Measurements from ENCODE around the gene MYH16. TPM values are rescaled to one million over a fixed set of nuclear protein-coding genes. Genes with fewer than 3 reads are reported as not detected.
"Not testable (repeated sequence)": the region's sequence is repeated elsewhere in the genome, so short reads cannot be mapped to it uniquely, and the experiment has no call there.

Gene MYH16
- total RNA-seq, 2 experiments from 2014 or later, result not detected

DNA sequence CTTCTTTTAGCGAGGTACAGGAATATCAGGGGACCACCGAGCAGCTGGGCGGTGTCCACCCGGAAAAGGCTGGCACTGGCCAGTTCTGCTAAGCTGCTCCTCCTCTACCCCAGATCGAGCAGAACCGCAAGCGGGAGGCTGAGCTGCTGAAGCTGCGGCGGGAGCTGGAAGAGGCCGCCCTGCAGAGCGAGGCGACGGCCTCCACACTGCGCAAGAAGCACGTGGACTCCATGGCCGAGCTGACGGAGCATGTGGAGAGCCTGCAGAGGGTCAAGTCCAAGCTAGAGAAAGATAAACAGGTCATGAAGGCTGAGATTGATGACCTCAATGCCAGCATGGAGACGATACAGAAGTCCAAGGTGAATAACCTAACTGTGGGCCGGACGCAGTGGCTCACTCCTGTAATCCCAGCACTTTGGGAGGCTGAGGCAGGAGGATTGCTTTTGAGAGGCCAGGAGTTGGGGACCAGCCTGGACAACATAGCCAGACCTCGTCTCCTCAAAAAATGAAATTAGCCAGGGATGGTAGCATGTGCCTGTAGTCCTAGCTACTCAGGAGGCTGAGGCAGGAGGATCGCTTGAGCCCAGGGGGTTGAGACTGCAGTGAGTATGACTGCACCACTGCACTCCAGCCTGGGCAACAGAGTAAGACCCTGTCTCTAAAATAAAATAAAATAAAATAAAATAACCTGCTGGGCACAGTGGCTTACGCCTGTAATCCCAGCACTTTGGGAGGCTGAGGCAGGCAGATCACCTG, 15.3 kb downstream of the MYH16 start:
- no peaks in the 10 kb centered on the region for H4K20me1 ChIP-seq (ENCODE audit: insufficient read depth, low read length)
- no peak for TF ChIP-seq EZH2phosphoT487 (IDR thresholded peaks at IDR 0.05; ENCODE audit: borderline replicate concordance, low read depth, low read length)
- TF ChIP-seq, protein P1, sequence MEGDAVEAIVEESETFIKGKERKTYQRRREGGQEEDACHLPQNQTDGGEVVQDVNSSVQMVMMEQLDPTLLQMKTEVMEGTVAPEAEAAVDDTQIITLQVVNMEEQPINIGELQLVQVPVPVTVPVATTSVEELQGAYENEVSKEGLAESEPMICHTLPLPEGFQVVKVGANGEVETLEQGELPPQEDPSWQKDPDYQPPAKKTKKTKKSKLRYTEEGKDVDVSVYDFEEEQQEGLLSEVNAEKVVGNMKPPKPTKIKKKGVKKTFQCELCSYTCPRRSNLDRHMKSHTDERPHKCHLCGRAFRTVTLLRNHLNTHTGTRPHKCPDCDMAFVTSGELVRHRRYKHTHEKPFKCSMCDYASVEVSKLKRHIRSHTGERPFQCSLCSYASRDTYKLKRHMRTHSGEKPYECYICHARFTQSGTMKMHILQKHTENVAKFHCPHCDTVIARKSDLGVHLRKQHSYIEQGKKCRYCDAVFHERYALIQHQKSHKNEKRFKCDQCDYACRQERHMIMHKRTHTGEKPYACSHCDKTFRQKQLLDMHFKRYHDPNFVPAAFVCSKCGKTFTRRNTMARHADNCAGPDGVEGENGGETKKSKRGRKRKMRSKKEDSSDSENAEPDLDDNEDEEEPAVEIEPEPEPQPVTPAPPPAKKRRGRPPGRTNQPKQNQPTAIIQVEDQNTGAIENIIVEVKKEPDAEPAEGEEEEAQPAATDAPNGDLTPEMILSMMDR (conservative IDR thresholded peaks at IDR 0.05; ENCODE audit: low read length), result no peak
- intact Hi-C loops (cut with micrococcal nuclease; ENCODE audit: unreplicated experiment), result no loop called here
- no peak overlapping the region for H3K27ac ChIP-seq (ENCODE audit: low read depth, low read length, poor library complexity, severe bottlenecking)
- ChIA-PET POLR2A (interaction anchor here (0.6 to 0.7 kb wide), 5 partner anchors 25 to 850 kb away, joined by 3 to 6 read pairs (median 4); no protein-coding TSS in a partner anchor), CTCF (ENCODE audit: unreplicated experiment) (no interaction called here)
- no TSS peak for BruUV-seq (replicated peaks)
- H3K4me3 ChIP-seq (ENCODE audit: low read depth, low read length, poor library complexity, severe bottlenecking), result no peak overlapping the region
- no peaks in the 10 kb centered on the region for H3K9me3 ChIP-seq (ENCODE audit: low read length)
- no peaks in the 10 kb centered on the region for H3K79me2 ChIP-seq (ENCODE audit: insufficient read depth, low read depth, low read length)
- no peaks in the 10 kb centered on the region for H3K4me1 ChIP-seq (ENCODE audit: insufficient read depth, low read length, poor library complexity, severe bottlenecking)
- no peak overlapping the region for H2AFZ ChIP-seq (ENCODE audit: low read length)
- DNase-seq (ENCODE audit: low spot score), result no peak
- H3K9me2 ChIP-seq (ENCODE audit: insufficient read depth, low read length), result no peaks in the 10 kb centered on the region
- no peaks in the 10 kb centered on the region for H3K36me3 ChIP-seq (ENCODE audit: insufficient read depth, low read length)
- no peak overlapping the region for H3K4me2 ChIP-seq (ENCODE audit: low read length)

DNA sequence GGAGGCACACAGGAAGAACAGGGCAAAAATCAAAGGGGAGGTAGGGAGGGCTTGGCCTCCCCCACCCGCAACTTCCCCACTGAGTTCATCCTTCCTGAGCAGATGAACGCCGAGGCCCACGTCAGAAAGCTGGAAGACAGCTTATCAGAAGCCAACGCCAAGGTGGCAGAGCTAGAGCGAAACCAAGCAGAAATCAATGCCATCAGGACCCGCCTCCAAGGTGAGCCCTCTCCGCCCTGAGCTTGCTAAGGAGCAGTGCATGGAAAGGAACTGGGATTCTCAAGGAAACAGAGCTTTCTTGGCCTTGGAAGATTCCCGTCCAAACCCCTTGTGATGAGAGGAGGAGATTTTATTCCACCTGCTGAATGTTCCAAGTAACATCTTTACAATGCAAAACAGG, 16.5 kb downstream of the MYH16 start:
- no peak for TF ChIP-seq EZH2phosphoT487 (IDR thresholded peaks at IDR 0.05; ENCODE audit: borderline replicate concordance, low read depth, low read length)
- TF ChIP-seq, protein P1 (conservative IDR thresholded peaks at IDR 0.05; ENCODE audit: low read length), result no peak
- POLR2A ChIA-PET, result no interaction called here
- intact Hi-C loops (cut with micrococcal nuclease; ENCODE audit: unreplicated experiment), result no loop called here
- Histone ChIP-seq H3K4me2 (ENCODE audit: low read length) (no peak overlapping the region), H3K9me3 (ENCODE audit: low read length) (no peaks in the 10 kb centered on the region), H4K20me1 (ENCODE audit: insufficient read depth, low read length) (no peaks in the 10 kb centered on the region), H3K4me1 (ENCODE audit: insufficient read depth, low read length, poor library complexity, severe bottlenecking) (no peaks in the 10 kb centered on the region), H3K36me3 (ENCODE audit: insufficient read depth, low read length) (no peaks in the 10 kb centered on the region), H3K27ac (ENCODE audit: low read depth, low read length, poor library complexity, severe bottlenecking) (no peak overlapping the region), H2AFZ (ENCODE audit: low read length) (no peak overlapping the region), H3K79me2 (ENCODE audit: insufficient read depth, low read depth, low read length) (no peaks in the 10 kb centered on the region), H3K9me2 (ENCODE audit: insufficient read depth, low read length) (no peaks in the 10 kb centered on the region), H3K4me3 (ENCODE audit: low read depth, low read length, poor library complexity, severe bottlenecking) (no peak overlapping the region)
- CTCF ChIA-PET (ENCODE audit: unreplicated experiment), result no interaction called here
- no peak for DNase-seq (ENCODE audit: low spot score)
- no TSS peak for BruUV-seq (replicated peaks)

DNA sequence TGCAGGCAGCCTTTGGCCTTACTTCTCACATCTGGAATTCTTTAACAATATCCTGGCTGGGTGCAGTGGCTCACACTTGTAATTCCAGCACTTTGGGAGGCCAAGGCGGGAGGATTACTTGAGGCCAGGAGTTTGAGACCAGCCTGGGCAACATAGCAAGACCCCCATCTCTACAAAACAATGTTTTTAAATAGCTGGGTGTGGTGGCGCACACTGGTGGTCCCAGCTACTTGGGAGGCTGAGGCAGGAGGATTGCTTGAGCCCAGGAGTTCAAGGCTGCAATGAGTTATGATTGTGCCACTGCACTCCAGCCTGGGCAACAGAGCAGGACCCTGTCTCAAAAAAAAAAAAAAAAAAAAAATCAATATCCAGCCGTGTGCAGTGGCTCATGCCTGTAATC, 17.5 kb downstream of the MYH16 start:
- H3K4me1 ChIP-seq (ENCODE audit: insufficient read depth, low read length, poor library complexity, severe bottlenecking); CTCF ChIA-PET (ENCODE audit: unreplicated experiment); H2AFZ ChIP-seq (ENCODE audit: low read length); H3K4me2 ChIP-seq (ENCODE audit: low read length); H3K36me3 ChIP-seq (ENCODE audit: insufficient read depth, low read length); H4K20me1 ChIP-seq (ENCODE audit: insufficient read depth, low read length); H3K4me3 ChIP-seq (ENCODE audit: low read depth, low read length, poor library complexity, severe bottlenecking); BruUV-seq (replicated peaks); DNase-seq (ENCODE audit: low spot score); H3K9me3 ChIP-seq (ENCODE audit: low read length); H3K27ac ChIP-seq (ENCODE audit: low read depth, low read length, poor library complexity, severe bottlenecking); intact Hi-C loops (cut with micrococcal nuclease; ENCODE audit: unreplicated experiment); H3K9me2 ChIP-seq (ENCODE audit: insufficient read depth, low read length); H3K79me2 ChIP-seq (ENCODE audit: insufficient read depth, low read depth, low read length): not testable (repeated sequence)
- POLR2A ChIA-PET, result interaction anchor here (0.7 to 1.0 kb wide), 2 partner anchors 62 to 146 kb away, joined by 3 read pairs; partner anchors contain the start of gene SMURF1
